ENCODE results near the gene THSD7A. TPM values are rescaled to one million over a fixed set of nuclear protein-coding genes. Genes with fewer than 3 reads are reported as not detected.

The THSD7A gene
- total RNA-seq, 1 experiment from 2014 or later: 5.9 TPM

DNA sequence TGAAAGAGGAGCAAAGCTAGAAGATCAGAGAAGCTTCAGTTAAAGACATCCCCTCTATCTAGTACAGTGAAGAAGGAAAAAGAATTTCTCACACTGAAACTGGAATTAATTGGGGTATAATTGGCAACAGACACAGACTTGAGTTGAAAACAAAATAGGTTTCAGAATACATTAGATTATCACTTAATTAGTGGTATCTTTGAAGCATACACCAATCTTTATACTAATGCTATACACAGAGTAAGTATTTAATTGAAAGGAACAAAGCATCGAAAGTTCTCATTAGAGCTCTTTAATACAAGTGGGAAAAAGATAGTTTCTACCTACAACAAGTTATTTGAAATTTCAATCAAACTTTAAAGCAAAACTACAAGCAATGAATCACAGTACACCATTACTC, 128.2 kb downstream of the THSD7A start:
- CTCF ChIA-PET: no interaction called here
- no TSS peak for BruUV-seq (replicated peaks)
- no peaks in the 10 kb centered on the region for H3K36me3 Mint-ChIP-seq (ENCODE audit: insufficient read depth, unreplicated experiment)
- DNase-seq: no peak
- H3K27ac Mint-ChIP-seq (ENCODE audit: unreplicated experiment): no peak overlapping the region
- no peaks in the 10 kb centered on the region for H3K27me3 Mint-ChIP-seq (ENCODE audit: unreplicated experiment)
- intact Hi-C loops (cut with micrococcal nuclease; ENCODE audit: unreplicated experiment): loop anchor here (10.0 kb wide), 1 partner anchor 361 kb away; no protein-coding TSS in a partner anchor
- H3K4me1 Mint-ChIP-seq (ENCODE audit: low read depth, unreplicated experiment): peaks cover 24% of the 10 kb centered on the region
- H3K9me3 Mint-ChIP-seq (ENCODE audit: low read depth, unreplicated experiment): no peaks in the 10 kb centered on the region
- H3K4me3 Mint-ChIP-seq (ENCODE audit: low read depth, unreplicated experiment): no peak overlapping the region
- TF ChIP-seq, protein P1, sequence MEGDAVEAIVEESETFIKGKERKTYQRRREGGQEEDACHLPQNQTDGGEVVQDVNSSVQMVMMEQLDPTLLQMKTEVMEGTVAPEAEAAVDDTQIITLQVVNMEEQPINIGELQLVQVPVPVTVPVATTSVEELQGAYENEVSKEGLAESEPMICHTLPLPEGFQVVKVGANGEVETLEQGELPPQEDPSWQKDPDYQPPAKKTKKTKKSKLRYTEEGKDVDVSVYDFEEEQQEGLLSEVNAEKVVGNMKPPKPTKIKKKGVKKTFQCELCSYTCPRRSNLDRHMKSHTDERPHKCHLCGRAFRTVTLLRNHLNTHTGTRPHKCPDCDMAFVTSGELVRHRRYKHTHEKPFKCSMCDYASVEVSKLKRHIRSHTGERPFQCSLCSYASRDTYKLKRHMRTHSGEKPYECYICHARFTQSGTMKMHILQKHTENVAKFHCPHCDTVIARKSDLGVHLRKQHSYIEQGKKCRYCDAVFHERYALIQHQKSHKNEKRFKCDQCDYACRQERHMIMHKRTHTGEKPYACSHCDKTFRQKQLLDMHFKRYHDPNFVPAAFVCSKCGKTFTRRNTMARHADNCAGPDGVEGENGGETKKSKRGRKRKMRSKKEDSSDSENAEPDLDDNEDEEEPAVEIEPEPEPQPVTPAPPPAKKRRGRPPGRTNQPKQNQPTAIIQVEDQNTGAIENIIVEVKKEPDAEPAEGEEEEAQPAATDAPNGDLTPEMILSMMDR (IDR thresholded peaks at IDR 0.05; ENCODE audit: unreplicated experiment): no peak

DNA sequence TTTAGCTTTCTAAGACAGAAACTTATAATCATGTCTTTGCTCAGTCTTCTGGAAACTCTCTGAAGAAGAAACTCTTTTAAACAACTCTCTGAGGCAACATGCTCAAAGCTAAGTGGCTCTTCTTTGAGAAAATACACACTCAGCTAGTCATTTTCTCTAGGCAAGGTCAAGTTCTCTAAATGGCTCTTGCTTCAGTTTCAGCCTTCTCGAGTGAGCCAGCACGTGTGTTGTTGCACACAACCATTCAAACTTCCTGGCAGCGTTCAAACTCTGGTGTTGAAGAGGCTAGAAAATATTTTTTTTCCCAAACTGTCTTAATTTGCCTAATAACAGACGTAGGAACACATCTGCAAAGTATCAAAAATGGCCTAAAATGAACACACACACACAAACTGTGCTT, 129.1 kb downstream of the THSD7A start:
- H3K27me3 Mint-ChIP-seq (ENCODE audit: unreplicated experiment): no peaks in the 10 kb centered on the region
- CTCF ChIA-PET: no interaction called here
- intact Hi-C loops (cut with micrococcal nuclease; ENCODE audit: unreplicated experiment): loop anchor here (10.0 kb wide), 1 partner anchor 362 kb away; no protein-coding TSS in a partner anchor
- BruUV-seq (replicated peaks): no TSS peak
- peaks cover 18% of the 10 kb centered on the region for H3K4me1 Mint-ChIP-seq (ENCODE audit: low read depth, unreplicated experiment)
- no peaks in the 10 kb centered on the region for H3K36me3 Mint-ChIP-seq (ENCODE audit: insufficient read depth, unreplicated experiment)
- no peak for DNase-seq
- no peak overlapping the region for H3K27ac Mint-ChIP-seq (ENCODE audit: unreplicated experiment)
- H3K4me3 Mint-ChIP-seq (ENCODE audit: low read depth, unreplicated experiment): no peak overlapping the region
- TF ChIP-seq, protein P1 (IDR thresholded peaks at IDR 0.05; ENCODE audit: unreplicated experiment): no peak
- no peaks in the 10 kb centered on the region for H3K9me3 Mint-ChIP-seq (ENCODE audit: low read depth, unreplicated experiment)

DNA sequence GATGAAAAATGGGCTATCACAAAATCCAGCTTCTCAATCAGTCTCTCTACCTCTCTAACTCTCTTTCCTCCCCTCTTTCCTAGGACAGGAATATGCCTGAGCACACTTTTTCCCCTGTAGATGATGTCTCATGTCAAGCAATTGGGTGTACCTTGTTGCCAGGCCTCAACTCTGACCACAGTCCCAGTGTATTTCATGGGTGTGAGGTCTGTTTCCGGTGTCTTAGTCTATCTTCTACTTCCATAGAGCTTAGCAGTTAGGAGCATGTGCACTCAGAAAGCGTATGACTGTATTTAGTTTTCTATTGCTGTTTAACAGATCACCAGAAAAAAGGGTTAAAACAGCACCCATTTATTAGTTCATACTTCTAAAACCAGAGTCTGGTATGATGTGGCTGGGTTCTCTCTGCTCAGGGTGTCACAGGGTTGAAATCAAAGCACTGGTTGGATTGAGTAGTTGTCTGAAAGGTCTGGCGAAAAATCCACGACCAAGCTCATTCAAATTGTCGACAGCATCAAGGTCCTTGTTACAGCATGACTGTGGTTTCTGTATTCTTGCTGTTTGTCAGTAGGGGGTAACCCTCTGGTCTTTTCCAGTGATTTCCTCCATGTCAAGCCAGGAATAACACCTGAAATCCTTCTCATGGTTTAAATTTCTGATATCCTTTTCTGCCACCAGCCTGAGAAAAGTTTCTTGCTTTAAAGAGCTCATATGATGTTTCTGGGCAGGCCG, 130.0 kb downstream of the THSD7A start:
- TF ChIP-seq, protein P1 (IDR thresholded peaks at IDR 0.05; ENCODE audit: unreplicated experiment): no peak
- CTCF ChIA-PET: no interaction called here
- H3K9me3 Mint-ChIP-seq (ENCODE audit: low read depth, unreplicated experiment): no peaks in the 10 kb centered on the region
- no peak overlapping the region for H3K4me3 Mint-ChIP-seq (ENCODE audit: low read depth, unreplicated experiment)
- no peak overlapping the region for H3K27ac Mint-ChIP-seq (ENCODE audit: unreplicated experiment)
- DNase-seq: no peak
- intact Hi-C loops (cut with micrococcal nuclease; ENCODE audit: unreplicated experiment): loop anchor here (10.0 kb wide), 1 partner anchor 363 kb away; no protein-coding TSS in a partner anchor
- BruUV-seq (replicated peaks): no TSS peak
- H3K4me1 Mint-ChIP-seq (ENCODE audit: low read depth, unreplicated experiment): peaks cover 8% of the 10 kb centered on the region
- H3K27me3 Mint-ChIP-seq (ENCODE audit: unreplicated experiment): no peaks in the 10 kb centered on the region
- no peaks in the 10 kb centered on the region for H3K36me3 Mint-ChIP-seq (ENCODE audit: insufficient read depth, unreplicated experiment)

DNA sequence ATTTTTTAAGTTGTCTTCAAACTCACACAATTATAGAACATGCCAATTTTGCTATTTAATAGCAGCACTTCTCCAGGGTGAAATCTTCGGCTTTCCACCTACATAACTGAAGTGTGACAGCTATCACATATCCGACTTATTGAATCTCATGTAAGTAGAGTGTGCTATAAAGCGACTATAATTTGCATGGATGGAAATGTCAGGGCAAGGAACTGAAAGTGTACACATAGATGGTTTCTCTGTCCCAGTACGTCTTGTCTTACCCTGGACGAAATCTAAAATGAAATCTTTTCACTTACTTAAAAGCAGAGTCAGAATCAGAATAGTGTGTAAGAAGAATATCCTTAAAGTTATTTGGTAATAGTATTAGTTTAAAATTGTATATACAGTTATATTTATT, 132.3 kb downstream of the THSD7A start:
- H3K4me1 Mint-ChIP-seq (ENCODE audit: low read depth, unreplicated experiment): peaks cover under 1% of the 10 kb centered on the region
- no TSS peak for BruUV-seq (replicated peaks)
- intact Hi-C loops (cut with micrococcal nuclease; ENCODE audit: unreplicated experiment): loop anchor here (10.0 kb wide), 1 partner anchor 365 kb away; no protein-coding TSS in a partner anchor
- CTCF ChIA-PET: no interaction called here
- no peak overlapping the region for H3K4me3 Mint-ChIP-seq (ENCODE audit: low read depth, unreplicated experiment)
- H3K27ac Mint-ChIP-seq (ENCODE audit: unreplicated experiment): no peak overlapping the region
- no peaks in the 10 kb centered on the region for H3K27me3 Mint-ChIP-seq (ENCODE audit: unreplicated experiment)
- TF ChIP-seq, protein P1 (IDR thresholded peaks at IDR 0.05; ENCODE audit: unreplicated experiment): no peak
- DNase-seq: no peak
- H3K36me3 Mint-ChIP-seq (ENCODE audit: insufficient read depth, unreplicated experiment): no peaks in the 10 kb centered on the region
- H3K9me3 Mint-ChIP-seq (ENCODE audit: low read depth, unreplicated experiment): no peaks in the 10 kb centered on the region

Measured in Calu3 (cell line).